Gastrocnemius medialis (tissue), 4 donors: ENCODE results near the gene FBXO42. TPM values are rescaled to one million over a fixed set of nuclear protein-coding genes. Genes with fewer than 3 reads are reported as not detected.
A peak's percentile ranks its signal among the peaks of the same experiment; 100 is the strongest.

Experiments
- ATAC-seq, 2 donors: fragments of 150-250 bp; one replicate each; pipeline ENCODE4 v1.9.1; 2016
- DNase-seq, 2 donors: peaks; one replicate each; pipeline ENCODE4 v3.0.0-alpha.2; 2019
- H3K27ac ChIP-seq, 4 donors: fragments of 200-600 bp; sonication (generic); 1 replicate in 1 of 4; 2 replicates in 3 of 4; pipeline ENCODE4 v1.5.1; 2016 to 2018; ENCODE audit warnings: mild to moderate bottlenecking in 2 of 4, moderate library complexity in 1 of 4
- H3K27me3 ChIP-seq, 3 donors: fragments of 200-600 bp; sonication (generic) in 2 of 3; 1 replicate in 1 of 3; 2 replicates in 2 of 3; pipeline versions ENCODE4 v1.5.1 to v1.6.0; 2016 to 2019; ENCODE audit warnings: mild to moderate bottlenecking in 1 of 3, moderate library complexity in 1 of 3
- H3K36me3 ChIP-seq, 2 donors: fragments of 200-600 bp; sonication (generic) in 1 of 2; one replicate each; pipeline ENCODE4 v1.5.1; 2017 to 2018
- H3K4me1 ChIP-seq, 2 donors: fragments of 200-600 bp; sonication (generic) in 1 of 2; one replicate each; pipeline ENCODE4 v1.5.1; 2016 to 2017; ENCODE audit warnings: mild to moderate bottlenecking in 2 of 2
- H3K4me3 ChIP-seq, 4 donors: fragments of 200-600 bp; sonication (generic) in 3 of 4; 1 replicate in 1 of 4; 2 replicates in 3 of 4; pipeline ENCODE4 v1.5.1; 2016 to 2019; ENCODE audit warnings: mild to moderate bottlenecking in 2 of 4
- H3K9me3 ChIP-seq, 3 donors: fragments of 200-600 bp; sonication (generic) in 2 of 3; 1 replicate in 1 of 3; 2 replicates in 2 of 3; pipeline ENCODE4 v1.5.1; 2016 to 2019
- POLR2A ChIP-seq, 2 donors: fragments of 450-650 bp; IDR thresholded peaks; one replicate each; pipeline ENCODE4 v1.6.1; 2017; ENCODE audit warnings: antibody characterized with exemption in 2 of 2, mild to moderate bottlenecking in 2 of 2, moderate library complexity in 2 of 2
- in situ Hi-C, 4 donors: fragments of 200-750 bp; cut with MboI; loops; one replicate each; pipeline versions ENCODE4 v1.15.0 to v1.8.0; 2017; ENCODE audit warnings: low sequenced_read_pairs in 4 of 4
- intact Hi-C: fragments of 100-400 bp; cut with DNase I; formaldehyde crosslinking; loops from one replicate; pipeline ENCODE4 v1.15.1; 2023; ENCODE audit warnings: low total_unique reads
- total RNA-seq, 4 donors: library from RNA; depleted of rRNA; stranded (reverse); fragments of >200 nt; gene quantifications; one replicate each; pipeline versions ENCODE4 v1.1.0 to v1.2.3, GENCODE V29; 2016
- TF ChIP-seq, protein P1 (sequence below), 5 experiments: fragments of 450-650 bp in 3 of 5; fragments of 200-600 bp in 2 of 5; sonication (generic) in 2 of 5; IDR thresholded peaks in 4 of 5; conservative IDR thresholded peaks in 1 of 5; 1 replicate in 4 of 5; 2 replicates in 1 of 5; pipeline ENCODE4 v1.5.1; 2016 to 2019; ENCODE audit warnings: antibody characterized with exemption in 5 of 5, mild to moderate bottlenecking in 3 of 5, moderate library complexity in 3 of 5

FBXO42 gene
- total RNA-seq, 4 donors from 2014 or later: 23.1 to 32.4 (median 27.2) TPM

GRCh38 chr1:16243936-16244649, 108.2 kb downstream of the FBXO42 start:
- TF ChIP-seq, protein P1, sequence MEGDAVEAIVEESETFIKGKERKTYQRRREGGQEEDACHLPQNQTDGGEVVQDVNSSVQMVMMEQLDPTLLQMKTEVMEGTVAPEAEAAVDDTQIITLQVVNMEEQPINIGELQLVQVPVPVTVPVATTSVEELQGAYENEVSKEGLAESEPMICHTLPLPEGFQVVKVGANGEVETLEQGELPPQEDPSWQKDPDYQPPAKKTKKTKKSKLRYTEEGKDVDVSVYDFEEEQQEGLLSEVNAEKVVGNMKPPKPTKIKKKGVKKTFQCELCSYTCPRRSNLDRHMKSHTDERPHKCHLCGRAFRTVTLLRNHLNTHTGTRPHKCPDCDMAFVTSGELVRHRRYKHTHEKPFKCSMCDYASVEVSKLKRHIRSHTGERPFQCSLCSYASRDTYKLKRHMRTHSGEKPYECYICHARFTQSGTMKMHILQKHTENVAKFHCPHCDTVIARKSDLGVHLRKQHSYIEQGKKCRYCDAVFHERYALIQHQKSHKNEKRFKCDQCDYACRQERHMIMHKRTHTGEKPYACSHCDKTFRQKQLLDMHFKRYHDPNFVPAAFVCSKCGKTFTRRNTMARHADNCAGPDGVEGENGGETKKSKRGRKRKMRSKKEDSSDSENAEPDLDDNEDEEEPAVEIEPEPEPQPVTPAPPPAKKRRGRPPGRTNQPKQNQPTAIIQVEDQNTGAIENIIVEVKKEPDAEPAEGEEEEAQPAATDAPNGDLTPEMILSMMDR (IDR thresholded peaks at IDR 0.05 in 4 of 5, conservative IDR thresholded peaks at IDR 0.05 in 1 of 5): peak; percentile 77 to 88 (median 83)
- TF ChIP-seq POLR2A (IDR thresholded peaks at IDR 0.05): no peak
- ATAC-seq: peak in 1 of 2 donors; percentile 44
- H3K4me3 ChIP-seq: no peak overlapping the region
- peaks cover 26 to 27% of the 10 kb centered on the region in 2 donors for H3K4me1 ChIP-seq
- in situ Hi-C loops: loop anchor here in 2 of 4 donors (5.0 to 25.0 kb wide), 2 partner anchors 118 to 123 kb away; partner anchors contain the start of genes SZRD1 (in 2 of the 2) and FBXO42 (in 1 of the 2)
- intact Hi-C loops: loop anchor here (1.0 to 5.0 kb wide), 4 partner anchors 15 to 165 kb away; no protein-coding TSS in a partner anchor
- H3K36me3 ChIP-seq: peaks cover 0 to 9% of the 10 kb centered on the region in 2 donors
- H3K9me3 ChIP-seq: no peaks in the 10 kb centered on the region
- no peaks in the 10 kb centered on the region for H3K27me3 ChIP-seq
- DNase-seq: peak; percentile 55 to 79
- H3K27ac ChIP-seq: peak overlapping the region in 1 of 4 donors; percentile 40

GRCh38 chr1:16243215-16243610, 109.1 kb downstream of the FBXO42 start:
- Histone ChIP-seq H3K4me1 (peaks cover 18% of the 10 kb centered on the region in 2 donors), H3K27ac (no peak overlapping the region), H3K36me3 (peaks cover 0 to 9% of the 10 kb centered on the region in 2 donors), H3K4me3 (no peak overlapping the region), H3K27me3 (no peaks in the 10 kb centered on the region), H3K9me3 (no peaks in the 10 kb centered on the region)
- intact Hi-C loops (loop anchor here (1.0 to 5.0 kb wide), 2 partner anchors 14 to 56 kb away; no protein-coding TSS in a partner anchor), in situ Hi-C loops (loop anchor here in 2 of 4 donors (5.0 to 25.0 kb wide), 2 partner anchors 119 to 124 kb away; partner anchors contain the start of genes SZRD1 (in 2 of the 2) and FBXO42 (in 1 of the 2))
- DNase-seq: peak in 1 of 2 donors; percentile 10
- TF ChIP-seq POLR2A (IDR thresholded peaks at IDR 0.05): no peak
- TF ChIP-seq, protein P1 (IDR thresholded peaks at IDR 0.05 in 4 of 5, conservative IDR thresholded peaks at IDR 0.05 in 1 of 5): no peak
- ATAC-seq: no peak

- ATAC-seq (no peak), DNase-seq (peak in 1 of 2 donors; percentile 11)
- Histone ChIP-seq H3K4me1 (peaks cover 12 to 13% of the 10 kb centered on the region in 2 donors), H3K4me3 (no peak overlapping the region), H3K36me3 (peaks cover 0 to 9% of the 10 kb centered on the region in 2 donors), H3K9me3 (no peaks in the 10 kb centered on the region), H3K27me3 (no peaks in the 10 kb centered on the region), H3K27ac (no peak overlapping the region)
- in situ Hi-C loops: loop anchor here in 2 of 4 donors (5.0 to 25.0 kb wide), 2 partner anchors 120 to 125 kb away; partner anchors contain the start of genes SZRD1 (in 2 of the 2) and FBXO42 (in 1 of the 2)
- TF ChIP-seq, protein P1 (IDR thresholded peaks at IDR 0.05 in 4 of 5, conservative IDR thresholded peaks at IDR 0.05 in 1 of 5): no peak
- TF ChIP-seq POLR2A (IDR thresholded peaks at IDR 0.05): no peak
- intact Hi-C loops: loop anchor here (1.0 to 5.0 kb wide), 2 partner anchors 13 to 55 kb away; no protein-coding TSS in a partner anchor
These were observed 109.6 kb downstream of the FBXO42 start for GRCh38 chr1:16242556-16243214.

- ATAC-seq: no peak
- Histone ChIP-seq H3K36me3 (no peaks in the 10 kb centered on the region), H3K4me3 (no peak overlapping the region), H3K4me1 (peaks cover 7 to 12% of the 10 kb centered on the region in 2 donors), H3K27ac (no peak overlapping the region), H3K9me3 (no peaks in the 10 kb centered on the region), H3K27me3 (no peaks in the 10 kb centered on the region)
- DNase-seq: no peak
- in situ Hi-C loops (loop anchor here in 2 of 4 donors (5.0 to 25.0 kb wide), 2 partner anchors 121 to 126 kb away; partner anchors contain the start of genes SZRD1 (in 2 of the 2) and FBXO42 (in 1 of the 2)), intact Hi-C loops (loop anchor here (5.0 kb wide), 1 partner anchor 54 kb away; no protein-coding TSS in a partner anchor)
- TF ChIP-seq POLR2A (IDR thresholded peaks at IDR 0.05): no peak
- TF ChIP-seq, protein P1 (IDR thresholded peaks at IDR 0.05 in 4 of 5, conservative IDR thresholded peaks at IDR 0.05 in 1 of 5): no peak
These were observed 111.0 kb downstream of the FBXO42 start for GRCh38 chr1:16241221-16241708.
